IMR-90 (cell line): ENCODE measurements around the gene CD163. TPM values are rescaled to one million over a fixed set of nuclear protein-coding genes. Genes with fewer than 3 reads are reported as not detected.

Experiments used
- ATAC-seq: fragments of 200-7000 bp; cut with Tn5 transposase; 2 replicates; pipeline ENCODE4 v1.9.1; 2020; ENCODE audit warnings: low read depth, mild to moderate bottlenecking, moderate library complexity
- BruUV-seq: library from RNA; stranded (reverse); fragments of 400-500 nt; replicated peaks from 2 replicates; lab custom pipeline; 2021; lab: Mats Ljungman, UMichigan
- CTCF ChIA-PET: fragments of 300-600 bp; formaldehyde crosslinking; extraction: SDS; loops from one replicate; lab custom pipeline; 2021; ENCODE audit warnings: antibody characterized with exemption; lab: Yijun Ruan, JAX
- POLR2A ChIA-PET: fragments of 300-600 bp; sonication (Branson Sonifier 250); formaldehyde crosslinking; loops from one replicate; lab custom pipeline; 2022; ENCODE audit warnings: antibody characterized with exemption; ENCODE audit not compliant: unreplicated experiment; lab: Charles Lee
- DNase-seq: peaks from one replicate; pipeline ENCODE4 v3.0.0; 2013
- H2AFZ ChIP-seq: replicated peaks from 2 replicates; pipeline ENCODE3; 2013; ENCODE audit warnings: low read length, mild to moderate bottlenecking; ENCODE audit not compliant: poor library complexity
- H2AK5ac ChIP-seq: 2 replicates; pipeline ENCODE4 v1.6.1; 2013; ENCODE audit warnings: low read depth, low read length, inconsistent platforms
- H2AK9ac ChIP-seq: replicated peaks from 2 replicates; pipeline ENCODE3; 2013; ENCODE audit warnings: mild to moderate bottlenecking, low read depth, low read length, moderate library complexity; ENCODE audit not compliant: poor library complexity
- H2BK120ac ChIP-seq: 2 replicates; pipeline ENCODE4 v1.6.1; 2013; ENCODE audit warnings: low read depth, low read length, inconsistent platforms
- H2BK15ac ChIP-seq: 3 replicates; pipeline ENCODE4 v1.6.1; 2013; ENCODE audit warnings: low read depth, low read length, inconsistent platforms
- H2BK20ac ChIP-seq: 2 replicates; pipeline ENCODE4 v1.6.1; 2013; ENCODE audit warnings: low read depth, mild to moderate bottlenecking, inconsistent platforms, low read length, moderate library complexity
- H2BK5ac ChIP-seq: 2 replicates; pipeline ENCODE4 v1.6.1; 2013; ENCODE audit warnings: mild to moderate bottlenecking, low read depth, low read length, inconsistent platforms; ENCODE audit not compliant: poor library complexity, severe bottlenecking
- H3K14ac ChIP-seq: replicated peaks from 2 replicates; pipeline ENCODE4 v1.6.1; 2013; ENCODE audit warnings: low read depth, low read length, inconsistent platforms
- H3K18ac ChIP-seq: 2 replicates; pipeline ENCODE4 v1.6.1; 2013; ENCODE audit warnings: low read depth, low read length, control low read depth
- H3K23ac ChIP-seq: 2 replicates; pipeline ENCODE4 v1.6.1; 2013; ENCODE audit warnings: low read depth, low read length, inconsistent platforms
- H3K27ac ChIP-seq: 2 replicates; pipeline ENCODE4 v1.5.1; 2013; ENCODE audit warnings: mild to moderate bottlenecking, control low read depth, low read length; ENCODE audit not compliant: insufficient read depth
- H3K27me3 ChIP-seq: 2 replicates; pipeline ENCODE4 v1.6.1; 2013; ENCODE audit warnings: low read length; ENCODE audit not compliant: control insufficient read depth, insufficient read depth
- H3K36me3 ChIP-seq: 2 replicates; pipeline ENCODE4 v1.6.1; 2013; ENCODE audit warnings: low read length, mixed read lengths; ENCODE audit not compliant: control insufficient read depth, insufficient read depth
- H3K4ac ChIP-seq: 2 replicates; pipeline ENCODE4 v1.6.1; 2013; ENCODE audit warnings: low read depth, low read length, inconsistent platforms
- H3K4me1 ChIP-seq: 2 replicates; pipeline ENCODE4 v1.6.1; 2013; ENCODE audit warnings: low read length, mixed read lengths; ENCODE audit not compliant: control insufficient read depth, insufficient read depth
- H3K4me2 ChIP-seq: 2 replicates; pipeline ENCODE4 v1.6.1; 2013; ENCODE audit warnings: low read depth, mild to moderate bottlenecking, control low read depth, low read length, moderate library complexity
- H3K4me3 ChIP-seq: 2 replicates; pipeline ENCODE4 v1.5.1; 2013; ENCODE audit warnings: low read depth, mild to moderate bottlenecking, control low read depth, low read length, moderate library complexity; ENCODE audit not compliant: insufficient read depth
- H3K56ac ChIP-seq: 2 replicates; pipeline ENCODE4 v1.6.1; 2013; ENCODE audit warnings: low read length, inconsistent platforms; ENCODE audit not compliant: insufficient read depth; ENCODE audit errors: extremely low read depth
- H3K79me1 ChIP-seq, 2 experiments: 2 replicates each; pipeline ENCODE4 v1.6.1; 2013; ENCODE audit warnings: low read length in 2 of 2, inconsistent platforms in 1 of 2, low read depth in 1 of 2
- H3K9ac ChIP-seq: 2 replicates; pipeline ENCODE4 v1.6.1; 2013; ENCODE audit warnings: low read depth, low read length, control low read depth
- H3K9me1 ChIP-seq: 2 replicates; pipeline ENCODE4 v1.6.1; 2013; ENCODE audit warnings: low read length, inconsistent platforms; ENCODE audit not compliant: insufficient read depth
- H3K9me3 ChIP-seq: 2 replicates; pipeline ENCODE4 v1.6.1; 2013; ENCODE audit warnings: low read length; ENCODE audit not compliant: control insufficient read depth, insufficient read depth
- H4K20me1 ChIP-seq: 2 replicates; pipeline ENCODE4 v1.6.1; 2013; ENCODE audit warnings: low read length, inconsistent platforms; ENCODE audit not compliant: insufficient read depth
- H4K5ac ChIP-seq: 2 replicates; pipeline ENCODE4 v1.6.1; 2013; ENCODE audit warnings: mild to moderate bottlenecking, low read depth, low read length, control low read depth
- H4K8ac ChIP-seq, 2 experiments: 2 replicates each; pipeline ENCODE4 v1.6.1; 2013; ENCODE audit warnings: low read depth in 2 of 2, low read length in 2 of 2, control low read depth in 1 of 2, inconsistent platforms in 1 of 2
- H4K91ac ChIP-seq: 2 replicates; pipeline ENCODE4 v1.6.1; 2013; ENCODE audit warnings: low read depth, low read length, inconsistent platforms; ENCODE audit not compliant: insufficient read depth
- BHLHE40 ChIP-seq: fragments of 150-350 bp; IDR thresholded peaks from 2 replicates; pipeline ENCODE4 v1.6.1; 2016; ENCODE audit warnings: mild to moderate bottlenecking, low read depth, low read length
- CEBPB ChIP-seq: IDR thresholded peaks from 2 replicates; pipeline ENCODE4 v1.6.1; 2012; ENCODE audit warnings: low read depth, low read length, improper control_type of control experiment
- CHD1 ChIP-seq: IDR thresholded peaks from 2 replicates; pipeline ENCODE4 v1.6.1; 2012; ENCODE audit warnings: low read depth, low read length, improper control_type of control experiment
- FOS ChIP-seq: fragments of 150-350 bp; IDR thresholded peaks from 2 replicates; pipeline ENCODE4 v1.6.1; 2016; ENCODE audit warnings: low read depth, low read length
- MAFK ChIP-seq: IDR thresholded peaks from 2 replicates; pipeline ENCODE4 v1.6.1; 2012; ENCODE audit warnings: low read depth, low read length, improper control_type of control experiment
- MAZ ChIP-seq: IDR thresholded peaks from 2 replicates; pipeline ENCODE4 v1.6.1; 2012; ENCODE audit warnings: low read depth, mild to moderate bottlenecking, low read length, improper control_type of control experiment, moderate library complexity, borderline replicate concordance
- MXI1 ChIP-seq: IDR thresholded peaks from 2 replicates; pipeline ENCODE4 v1.6.1; 2012; ENCODE audit warnings: low read depth, mild to moderate bottlenecking, low read length, moderate library complexity, borderline replicate concordance
- NFE2L2 ChIP-seq: fragments of 150-350 bp; IDR thresholded peaks from 2 replicates; pipeline ENCODE4 v1.6.1; 2016; ENCODE audit warnings: low read depth, mild to moderate bottlenecking, low read length
- POLR2A ChIP-seq: IDR thresholded peaks from 2 replicates; pipeline ENCODE4 v1.6.1; 2012; ENCODE audit warnings: mild to moderate bottlenecking, low read depth, low read length
- RAD21 ChIP-seq: IDR thresholded peaks from 2 replicates; pipeline ENCODE4 v1.6.1; 2012; ENCODE audit warnings: low read length, improper control_type of control experiment
- RCOR1 ChIP-seq: IDR thresholded peaks from 2 replicates; pipeline ENCODE4 v1.6.1; 2012; ENCODE audit warnings: mild to moderate bottlenecking, low read length, improper control_type of control experiment; ENCODE audit not compliant: insufficient replicate concordance
- RFX5 ChIP-seq: IDR thresholded peaks from 2 replicates; pipeline ENCODE4 v1.8.0; 2012; ENCODE audit warnings: low read depth, mild to moderate bottlenecking, low read length, moderate library complexity
- SMC3 ChIP-seq: fragments of 150-350 bp; IDR thresholded peaks from 2 replicates; pipeline ENCODE4 v1.6.1; 2016; ENCODE audit warnings: low read depth, mild to moderate bottlenecking, antibody characterized with exemption, low read length, moderate library complexity
- WGBS, 2 experiments: methylation state at CpG; one replicate each; pipeline versions ENCODE4 v1.1.5 to v1.1.7; 2013; ENCODE audit warnings: missing lambda C conversion rate in 2 of 2; ENCODE audit not compliant: insufficient read length in 1 of 2; ENCODE audit errors: extremely low coverage in 2 of 2; 5-methylcytosine and 5-hydroxymethylcytosine counted together
- dilution Hi-C: fragments of 300-500 bp; cut with HindIII; formaldehyde crosslinking; loops from one replicate; pipeline ENCODE4 v1.14.3; 2018; ENCODE audit warnings: low sequenced_read_pairs; ENCODE audit not compliant: unreplicated experiment
- in situ Hi-C: fragments of 300-500 bp; cut with MboI; formaldehyde crosslinking; loops from 3 replicates; pipeline ENCODE4 v1.14.3; 2019; ENCODE audit warnings: low sequenced_read_pairs, inconsistent platforms, mixed read lengths
- intact Hi-C: fragments of 100-400 bp; cut with micrococcal nuclease; formaldehyde crosslinking; loops from 2 replicates; pipeline ENCODE4 v1.10.0; 2022
- polyA plus RNA-seq, 3 experiments: library from polyadenylated mRNA; depleted of rRNA; stranded (reverse); fragments of >200 nt; gene quantifications; 2 replicates each; pipeline ENCODE4 v1.2.3, GENCODE V29; 2012; ENCODE audit warnings: low replicate concordance in 1 of 3
- total RNA-seq: library from RNA; depleted of rRNA; stranded (reverse); fragments of >200 nt; gene quantifications from 2 replicates; pipeline ENCODE4 v1.2.3, GENCODE V29; 2012
- TF ChIP-seq, protein P1 (sequence below): conservative IDR thresholded peaks from 2 replicates; pipeline ENCODE4 v1.5.1; 2012; ENCODE audit warnings: mild to moderate bottlenecking, low read depth, low read length, improper control_type of control experiment
- TF ChIP-seq, protein P2 (sequence below): fragments of 150-350 bp; IDR thresholded peaks from 2 replicates; pipeline ENCODE4 v1.6.1; 2016; ENCODE audit warnings: low read depth, mild to moderate bottlenecking, low read length, moderate library complexity, borderline replicate concordance
- TF ChIP-seq, protein P3 (sequence below): fragments of 150-350 bp; IDR thresholded peaks from 2 replicates; pipeline ENCODE4 v1.6.1; 2017; ENCODE audit warnings: mild to moderate bottlenecking, antibody characterized with exemption, low read length, low read depth

The CD163 gene
- total and polyA plus RNA-seq, 2 of the 4 experiments (the other 2 are of a cell fraction): not detected

DNA sequence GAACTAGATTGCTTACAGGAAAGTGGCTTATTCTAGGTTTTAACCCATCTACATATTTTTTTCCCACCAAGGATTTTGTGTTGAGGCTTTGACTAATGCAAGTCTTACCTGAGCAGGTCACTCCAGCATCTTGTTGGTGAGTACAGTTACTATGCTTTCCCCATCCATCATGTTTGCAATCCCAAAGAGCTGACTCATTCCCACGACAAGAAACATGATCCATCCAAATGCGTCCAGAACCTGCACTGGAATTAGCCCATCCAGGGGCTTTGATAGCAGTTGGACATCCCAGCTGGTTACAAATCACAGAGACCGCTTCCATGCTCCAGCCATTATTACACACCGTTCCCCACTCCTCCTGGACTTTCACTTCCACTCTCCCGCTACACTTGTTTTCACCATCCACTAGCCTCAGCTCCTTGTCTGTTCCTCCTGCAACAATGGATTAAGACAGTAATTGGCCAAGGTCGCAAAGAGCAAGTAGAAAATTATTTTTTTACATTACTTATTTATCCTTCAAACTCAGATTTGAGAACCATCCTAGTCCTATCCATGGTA is 2.5 kb downstream of the CD163 start:
- H3K4me1 ChIP-seq: no peaks in the 10 kb centered on the region
- peak overlapping the region; percentile 5 for H2AFZ ChIP-seq
- no peaks in the 10 kb centered on the region for H3K9me3 ChIP-seq
- no peak for ATAC-seq
- TF ChIP-seq RFX5: no peak
- no peak for TF ChIP-seq POLR2A
- TF ChIP-seq CHD1: no peak
- no peak for TF ChIP-seq MAFK
- no peak for TF ChIP-seq CEBPB
- no peak for TF ChIP-seq RCOR1
- no peak for TF ChIP-seq MXI1
- no peak for TF ChIP-seq FOS
- TF ChIP-seq NFE2L2: no peak
- TF ChIP-seq, protein P1, sequence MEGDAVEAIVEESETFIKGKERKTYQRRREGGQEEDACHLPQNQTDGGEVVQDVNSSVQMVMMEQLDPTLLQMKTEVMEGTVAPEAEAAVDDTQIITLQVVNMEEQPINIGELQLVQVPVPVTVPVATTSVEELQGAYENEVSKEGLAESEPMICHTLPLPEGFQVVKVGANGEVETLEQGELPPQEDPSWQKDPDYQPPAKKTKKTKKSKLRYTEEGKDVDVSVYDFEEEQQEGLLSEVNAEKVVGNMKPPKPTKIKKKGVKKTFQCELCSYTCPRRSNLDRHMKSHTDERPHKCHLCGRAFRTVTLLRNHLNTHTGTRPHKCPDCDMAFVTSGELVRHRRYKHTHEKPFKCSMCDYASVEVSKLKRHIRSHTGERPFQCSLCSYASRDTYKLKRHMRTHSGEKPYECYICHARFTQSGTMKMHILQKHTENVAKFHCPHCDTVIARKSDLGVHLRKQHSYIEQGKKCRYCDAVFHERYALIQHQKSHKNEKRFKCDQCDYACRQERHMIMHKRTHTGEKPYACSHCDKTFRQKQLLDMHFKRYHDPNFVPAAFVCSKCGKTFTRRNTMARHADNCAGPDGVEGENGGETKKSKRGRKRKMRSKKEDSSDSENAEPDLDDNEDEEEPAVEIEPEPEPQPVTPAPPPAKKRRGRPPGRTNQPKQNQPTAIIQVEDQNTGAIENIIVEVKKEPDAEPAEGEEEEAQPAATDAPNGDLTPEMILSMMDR: no peak
- no peak for TF ChIP-seq MAZ
- TF ChIP-seq SMC3: no peak
- TF ChIP-seq, protein P2, sequence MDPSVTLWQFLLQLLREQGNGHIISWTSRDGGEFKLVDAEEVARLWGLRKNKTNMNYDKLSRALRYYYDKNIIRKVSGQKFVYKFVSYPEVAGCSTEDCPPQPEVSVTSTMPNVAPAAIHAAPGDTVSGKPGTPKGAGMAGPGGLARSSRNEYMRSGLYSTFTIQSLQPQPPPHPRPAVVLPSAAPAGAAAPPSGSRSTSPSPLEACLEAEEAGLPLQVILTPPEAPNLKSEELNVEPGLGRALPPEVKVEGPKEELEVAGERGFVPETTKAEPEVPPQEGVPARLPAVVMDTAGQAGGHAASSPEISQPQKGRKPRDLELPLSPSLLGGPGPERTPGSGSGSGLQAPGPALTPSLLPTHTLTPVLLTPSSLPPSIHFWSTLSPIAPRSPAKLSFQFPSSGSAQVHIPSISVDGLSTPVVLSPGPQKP: no peak
- TF ChIP-seq BHLHE40: no peak
- TF ChIP-seq, protein P3, sequence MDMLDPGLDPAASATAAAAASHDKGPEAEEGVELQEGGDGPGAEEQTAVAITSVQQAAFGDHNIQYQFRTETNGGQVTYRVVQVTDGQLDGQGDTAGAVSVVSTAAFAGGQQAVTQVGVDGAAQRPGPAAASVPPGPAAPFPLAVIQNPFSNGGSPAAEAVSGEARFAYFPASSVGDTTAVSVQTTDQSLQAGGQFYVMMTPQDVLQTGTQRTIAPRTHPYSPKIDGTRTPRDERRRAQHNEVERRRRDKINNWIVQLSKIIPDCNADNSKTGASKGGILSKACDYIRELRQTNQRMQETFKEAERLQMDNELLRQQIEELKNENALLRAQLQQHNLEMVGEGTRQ: no peak
- no peak for TF ChIP-seq RAD21
- no peak overlapping the region for H2BK5ac ChIP-seq
- H3K79me1 ChIP-seq: no peaks in the 10 kb centered on the region
- dilution Hi-C loops (no loop called here), in situ Hi-C loops (no loop called here), intact Hi-C loops (no loop called here)
- no peak overlapping the region for H3K23ac ChIP-seq
- no peaks in the 10 kb centered on the region for H3K9me1 ChIP-seq
- no peak overlapping the region for H2BK20ac ChIP-seq
- H3K27me3 ChIP-seq: no peaks in the 10 kb centered on the region
- no peak overlapping the region for H3K4ac ChIP-seq
- H3K4me3 ChIP-seq: no peak overlapping the region
- no peak overlapping the region for H3K18ac ChIP-seq
- H3K14ac ChIP-seq: no peak overlapping the region
- H4K5ac ChIP-seq: no peak overlapping the region
- no peaks in the 10 kb centered on the region for H3K36me3 ChIP-seq
- no peak overlapping the region for H3K56ac ChIP-seq
- no peaks in the 10 kb centered on the region for H4K20me1 ChIP-seq
- H3K9ac ChIP-seq: no peak overlapping the region
- ChIA-PET POLR2A (no interaction called here), CTCF (no interaction called here)
- no peak overlapping the region for H2BK15ac ChIP-seq
- H2AK5ac ChIP-seq: peak overlapping the region; percentile 39; the same call in 1 of the 2 replicates
- no peak overlapping the region for H4K8ac ChIP-seq
- no peak overlapping the region for H3K27ac ChIP-seq
- BruUV-seq: no TSS peak
- H4K91ac ChIP-seq: no peak overlapping the region
- no peak overlapping the region for H2AK9ac ChIP-seq
- DNase-seq: peak; percentile 4
- 62% methylated on average over 5 of the region's 6 CpGs; no CpG with 5 or more reads in 1 of the 2 experiments for WGBS, 2 experiments
- no peak overlapping the region for H3K4me2 ChIP-seq
- no peak overlapping the region; the same call in 1 of the 2 replicates for H2BK120ac ChIP-seq
